ENCODE results near the gene MARK1. TPM values are rescaled to one million over a fixed set of nuclear protein-coding genes. Genes with fewer than 3 reads are reported as not detected.

MARK1 gene
- polyA plus RNA-seq, 3 donors = not detected

DNA sequence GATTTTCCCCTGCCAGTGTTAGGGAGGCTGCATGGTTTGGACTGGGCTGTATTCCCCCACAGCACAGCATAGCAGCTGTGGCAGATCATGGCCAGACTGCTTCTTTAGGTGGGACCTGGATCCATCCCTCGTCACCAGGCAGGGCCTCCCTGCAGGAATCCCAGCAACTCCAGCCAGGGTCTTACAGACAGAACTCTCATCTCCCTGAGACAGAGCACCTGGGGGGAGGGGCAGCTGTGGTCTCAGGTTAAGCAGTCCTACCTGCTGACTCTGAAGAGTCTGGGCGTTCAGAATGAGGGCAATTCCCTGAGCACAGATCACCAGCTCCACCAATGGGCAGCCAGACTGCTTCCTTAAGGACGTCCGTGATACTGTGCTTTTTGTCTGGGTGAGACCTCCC is 114.3 kb downstream of the MARK1 start:
- no peaks in the 10 kb centered on the region for H3K36me3 Mint-ChIP-seq
- H3K27ac Mint-ChIP-seq = no peak overlapping the region
- no peaks in the 10 kb centered on the region for H3K4me1 Mint-ChIP-seq

DNA sequence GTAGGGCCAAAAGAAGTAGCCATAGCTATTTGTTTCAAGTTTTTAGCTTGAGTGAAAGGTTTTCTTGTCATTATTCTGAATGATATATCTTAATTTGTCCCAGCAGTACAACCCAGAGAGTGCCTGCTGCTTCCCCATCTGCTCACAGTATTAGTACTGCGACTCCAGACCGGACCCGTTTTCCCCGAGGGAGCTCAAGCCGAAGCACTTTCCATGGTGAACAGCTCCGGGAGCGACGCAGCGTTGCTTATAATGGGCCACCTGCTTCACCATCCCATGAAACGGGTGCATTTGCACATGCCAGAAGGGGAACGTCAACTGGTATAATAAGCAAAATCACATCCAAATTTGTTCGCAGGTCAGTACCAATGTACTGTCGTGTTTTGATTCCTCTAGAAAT is 125.1 kb downstream of the MARK1 start:
- H3K27me3 Mint-ChIP-seq (ENCODE audit: low read depth in 3 of 3) = peaks cover 0 to 3% (median 2%) of the 10 kb centered on the region in 3 donors
- H3K9ac ChIP-seq (ENCODE audit: insufficient read depth, low read length, poor library complexity, severe bottlenecking) = no peak overlapping the region
- no peaks in the 10 kb centered on the region for H3K36me3 Mint-ChIP-seq
- no peaks in the 10 kb centered on the region for H3K36me3 ChIP-seq (replicated peaks in 1 of 2; ENCODE audit: control insufficient read depth in 1 of 2, insufficient read depth in 2 of 2, low read length in 2 of 2)
- no peaks in the 10 kb centered on the region for H3K79me2 ChIP-seq (ENCODE audit: insufficient read depth, low read length)
- H3K4me3 ChIP-seq (replicated peaks in 1 of 3; ENCODE audit: low read depth in 2 of 3, low read length in 3 of 3) = no peak overlapping the region
- H3K4me3 Mint-ChIP-seq = no peak overlapping the region
- TF ChIP-seq, protein P1, sequence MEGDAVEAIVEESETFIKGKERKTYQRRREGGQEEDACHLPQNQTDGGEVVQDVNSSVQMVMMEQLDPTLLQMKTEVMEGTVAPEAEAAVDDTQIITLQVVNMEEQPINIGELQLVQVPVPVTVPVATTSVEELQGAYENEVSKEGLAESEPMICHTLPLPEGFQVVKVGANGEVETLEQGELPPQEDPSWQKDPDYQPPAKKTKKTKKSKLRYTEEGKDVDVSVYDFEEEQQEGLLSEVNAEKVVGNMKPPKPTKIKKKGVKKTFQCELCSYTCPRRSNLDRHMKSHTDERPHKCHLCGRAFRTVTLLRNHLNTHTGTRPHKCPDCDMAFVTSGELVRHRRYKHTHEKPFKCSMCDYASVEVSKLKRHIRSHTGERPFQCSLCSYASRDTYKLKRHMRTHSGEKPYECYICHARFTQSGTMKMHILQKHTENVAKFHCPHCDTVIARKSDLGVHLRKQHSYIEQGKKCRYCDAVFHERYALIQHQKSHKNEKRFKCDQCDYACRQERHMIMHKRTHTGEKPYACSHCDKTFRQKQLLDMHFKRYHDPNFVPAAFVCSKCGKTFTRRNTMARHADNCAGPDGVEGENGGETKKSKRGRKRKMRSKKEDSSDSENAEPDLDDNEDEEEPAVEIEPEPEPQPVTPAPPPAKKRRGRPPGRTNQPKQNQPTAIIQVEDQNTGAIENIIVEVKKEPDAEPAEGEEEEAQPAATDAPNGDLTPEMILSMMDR (IDR thresholded peaks at IDR 0.05) = no peak
- H3K27ac ChIP-seq (ENCODE audit: low read depth in 1 of 2, low read length in 2 of 2) = no peak overlapping the region
- H3K4me1 Mint-ChIP-seq = peaks cover 6% of the 10 kb centered on the region
- intact Hi-C loops (cut with micrococcal nuclease) = no loop called here
- H3K9me3 ChIP-seq (replicated peaks in 1 of 2; ENCODE audit: control insufficient read depth in 1 of 2, insufficient read depth in 1 of 2, low read length in 2 of 2) = no peaks in the 10 kb centered on the region
- no peaks in the 10 kb centered on the region for H3K27me3 ChIP-seq (ENCODE audit: control insufficient read depth in 2 of 2, insufficient read depth in 2 of 2, low read length in 2 of 2)
- no peak overlapping the region for H3K4me2 ChIP-seq (replicated peaks; ENCODE audit: extremely low read depth, low read length, poor library complexity, severe bottlenecking)
- no peak overlapping the region for H2AFZ ChIP-seq (ENCODE audit: insufficient read depth, low read depth, low read length, poor library complexity, severe bottlenecking)
- H4K20me1 ChIP-seq (ENCODE audit: insufficient read depth, low read length) = no peaks in the 10 kb centered on the region
- H3K4me1 ChIP-seq (ENCODE audit: control insufficient read depth in 1 of 2, insufficient read depth in 2 of 2, low read length in 2 of 2) = no peaks in the 10 kb centered on the region
- no peak for DNase-seq
- WGBS (ENCODE audit: insufficient coverage) = 100% methylated on average over 6 of the region's 13 CpGs
- no peak overlapping the region for H3K27ac Mint-ChIP-seq
- peaks cover 0 to 1% (median 0%) of the 10 kb centered on the region in 7 donors for H3K9me3 Mint-ChIP-seq

More for the DNA sequence above, 114.3 kb downstream of the MARK1 start:
- Mint-ChIP-seq H3K9me3 (peaks cover 0 to 9% (median 4%) of the 10 kb centered on the region in 7 donors), H3K4me3 (no peak overlapping the region), H3K27me3 (ENCODE audit: low read depth in 3 of 3) (peaks cover 0 to 3% (median 0%) of the 10 kb centered on the region in 3 donors)
- H3K27me3 ChIP-seq (ENCODE audit: control insufficient read depth in 2 of 2, insufficient read depth in 2 of 2, low read length in 2 of 2) = peaks cover 0 to 2% of the 10 kb centered on the region in 2 donors
- no peaks in the 10 kb centered on the region for H3K4me1 ChIP-seq (ENCODE audit: control insufficient read depth in 1 of 2, insufficient read depth in 2 of 2, low read length in 2 of 2)
- intact Hi-C loops (cut with micrococcal nuclease) = no loop called here
- TF ChIP-seq, protein P1 (IDR thresholded peaks at IDR 0.05) = no peak
- DNase-seq = no peak
- H3K4me3 ChIP-seq (replicated peaks in 1 of 3; ENCODE audit: low read depth in 2 of 3, low read length in 3 of 3) = no peak overlapping the region
- no peaks in the 10 kb centered on the region for H3K36me3 ChIP-seq (replicated peaks in 1 of 2; ENCODE audit: control insufficient read depth in 1 of 2, insufficient read depth in 2 of 2, low read length in 2 of 2)
- 67% methylated on average over 2 of the region's 4 CpGs for WGBS (ENCODE audit: insufficient coverage)
- no peaks in the 10 kb centered on the region for H4K20me1 ChIP-seq (ENCODE audit: insufficient read depth, low read length)
- no peak overlapping the region for H3K9ac ChIP-seq (ENCODE audit: insufficient read depth, low read length, poor library complexity, severe bottlenecking)
- H3K9me3 ChIP-seq (replicated peaks in 1 of 2; ENCODE audit: control insufficient read depth in 1 of 2, insufficient read depth in 1 of 2, low read length in 2 of 2) = no peaks in the 10 kb centered on the region
- H3K79me2 ChIP-seq (ENCODE audit: insufficient read depth, low read length) = no peaks in the 10 kb centered on the region
- no peak overlapping the region for H3K4me2 ChIP-seq (replicated peaks; ENCODE audit: extremely low read depth, low read length, poor library complexity, severe bottlenecking)
- no peak overlapping the region for H2AFZ ChIP-seq (ENCODE audit: insufficient read depth, low read depth, low read length, poor library complexity, severe bottlenecking)
- H3K27ac ChIP-seq (ENCODE audit: low read depth in 1 of 2, low read length in 2 of 2) = no peak overlapping the region
